Activated T-cell treated with anti-CD3 and anti-CD28 coated beads, Interleukin-2, amount 50 U/mL, for 72 hours (primary cell): ENCODE data around the gene ACAP2. TPM values are rescaled to one million over a fixed set of nuclear protein-coding genes. Genes with fewer than 3 reads are reported as not detected.
A peak's percentile ranks its signal among the peaks of the same experiment; 100 is the strongest.

Experiments
- ATAC-seq, 2 donors: fragments of 150-1000 bp; cut with Tn5 transposase; replicated peaks in 1 of 2; 2 replicates each; pipeline ENCODE4 v1.10.0; 2021; ENCODE audit warnings: moderate library complexity in 2 of 2, mild to moderate bottlenecking in 1 of 2
- DNase-seq, 2 donors: peaks; one replicate each; pipeline ENCODE4 v3.0.0; 2021 to 2022; ENCODE audit warnings: mixed read lengths in 1 of 2
- H3K27ac Mint-ChIP-seq: one replicate; pipeline ENCODE4 v1.8.0; 2022; ENCODE audit warnings: mild to moderate bottlenecking, moderate library complexity, mixed read lengths
- H3K27me3 Mint-ChIP-seq: one replicate; pipeline ENCODE4 v1.8.0; 2022; ENCODE audit warnings: low read depth, mixed read lengths
- H3K36me3 Mint-ChIP-seq, 2 donors: one replicate each; pipeline ENCODE4 v1.8.0; 2022; ENCODE audit warnings: mixed read lengths in 2 of 2, mild to moderate bottlenecking in 1 of 2; ENCODE audit not compliant: insufficient read depth in 2 of 2
- H3K4me1 Mint-ChIP-seq: one replicate; pipeline ENCODE4 v1.8.0; 2022; ENCODE audit warnings: low read depth, mixed read lengths
- H3K4me3 Mint-ChIP-seq, 2 donors: one replicate each; pipeline ENCODE4 v1.8.0; 2022; ENCODE audit warnings: mild to moderate bottlenecking in 2 of 2, mixed read lengths in 2 of 2, moderate library complexity in 2 of 2
- H3K9me3 Mint-ChIP-seq, 2 donors: one replicate each; pipeline ENCODE4 v1.8.0; 2022; ENCODE audit warnings: mixed read lengths in 2 of 2
- total RNA-seq, 2 donors: library from RNA; stranded (reverse); gene quantifications; one replicate each; pipeline ENCODE4 v1.2.3, GENCODE V29; 2022

The ACAP2 gene
- total RNA-seq, 2 donors from 2014 or later: 63.0 to 67.5 TPM

DNA sequence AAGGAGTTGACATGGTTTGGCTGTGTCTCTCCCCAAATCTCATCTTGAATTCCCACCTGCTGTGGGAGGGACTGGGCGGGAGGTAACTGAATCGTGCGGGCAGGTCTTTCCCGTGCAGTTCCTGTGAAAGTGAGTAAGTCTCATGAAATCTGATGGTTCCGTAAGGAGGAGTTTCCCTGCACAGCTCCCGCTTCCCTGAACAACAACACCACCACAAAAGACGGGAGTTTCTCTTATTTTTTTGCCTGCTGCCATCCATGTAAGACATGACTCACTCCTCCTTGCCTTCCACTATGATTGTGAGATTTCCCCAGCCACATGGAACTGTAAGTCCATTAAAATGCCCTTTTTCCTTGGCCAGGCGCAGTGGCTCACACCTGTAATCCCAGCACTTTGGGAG lies 194.5 kb downstream of the ACAP2 start:
- H3K4me3 Mint-ChIP-seq: no peak overlapping the region
- no peaks in the 10 kb centered on the region for H3K27me3 Mint-ChIP-seq
- peaks cover 36% of the 10 kb centered on the region for H3K4me1 Mint-ChIP-seq
- H3K27ac Mint-ChIP-seq: no peak overlapping the region
- no peaks in the 10 kb centered on the region for H3K36me3 Mint-ChIP-seq
- ATAC-seq (no peak), DNase-seq (no peak)
- H3K9me3 Mint-ChIP-seq: no peaks in the 10 kb centered on the region

GRCh38 chr3:195247863-195248189 lies 195.0 kb downstream of the ACAP2 start:
- peaks cover 36% of the 10 kb centered on the region for H3K4me1 Mint-ChIP-seq
- H3K4me3 Mint-ChIP-seq: peak overlapping the region in 1 of 2 donors; percentile 24
- DNase-seq: no peak
- no peaks in the 10 kb centered on the region for H3K27me3 Mint-ChIP-seq
- ATAC-seq: no peak
- no peaks in the 10 kb centered on the region for H3K36me3 Mint-ChIP-seq
- no peaks in the 10 kb centered on the region for H3K9me3 Mint-ChIP-seq
- H3K27ac Mint-ChIP-seq: no peak overlapping the region

- H3K4me3 Mint-ChIP-seq: peak overlapping the region in 1 of 2 donors; percentile 24
- H3K27ac Mint-ChIP-seq: no peak overlapping the region
- H3K27me3 Mint-ChIP-seq: no peaks in the 10 kb centered on the region
- DNase-seq (no peak), ATAC-seq (no peak)
- no peaks in the 10 kb centered on the region for H3K36me3 Mint-ChIP-seq
- H3K9me3 Mint-ChIP-seq: no peaks in the 10 kb centered on the region
- peaks cover 30% of the 10 kb centered on the region for H3K4me1 Mint-ChIP-seq
Measured at GRCh38 chr3:195247086-195247862, 195.5 kb downstream of the ACAP2 start.

- H3K9me3 Mint-ChIP-seq: no peaks in the 10 kb centered on the region
- H3K36me3 Mint-ChIP-seq: no peaks in the 10 kb centered on the region
- H3K27me3 Mint-ChIP-seq: no peaks in the 10 kb centered on the region
- H3K4me1 Mint-ChIP-seq: peaks cover 23% of the 10 kb centered on the region
- no peak overlapping the region for H3K27ac Mint-ChIP-seq
- no peak overlapping the region for H3K4me3 Mint-ChIP-seq
- no peak for DNase-seq
- ATAC-seq: no peak
Measured at GRCh38 chr3:195246581-195246995, 196.2 kb downstream of the ACAP2 start.

DNA sequence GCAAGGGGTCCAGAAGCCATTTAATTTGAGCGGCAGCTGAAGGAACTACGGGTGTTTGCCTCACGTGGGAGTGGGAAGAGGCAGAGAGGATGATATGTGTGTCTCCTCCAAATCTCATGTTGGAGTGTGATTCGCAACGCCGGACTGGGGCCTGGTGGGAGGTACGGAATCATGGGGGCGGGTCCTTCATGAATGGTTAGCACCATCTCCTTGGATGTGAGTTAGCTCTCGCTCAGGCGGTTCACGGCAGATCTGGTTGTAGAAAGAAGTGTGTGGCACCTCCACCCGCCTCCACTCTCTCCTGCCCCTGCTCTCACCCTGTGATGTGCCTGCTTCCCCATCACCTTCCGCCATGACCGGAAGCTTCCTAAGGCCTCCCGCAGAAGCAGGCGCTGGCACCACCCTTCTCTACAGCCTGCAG lies 197.3 kb downstream of the ACAP2 start:
- DNase-seq (no peak), ATAC-seq (no peak)
- H3K27ac Mint-ChIP-seq: no peak overlapping the region
- peaks cover 13% of the 10 kb centered on the region for H3K4me1 Mint-ChIP-seq
- no peaks in the 10 kb centered on the region for H3K27me3 Mint-ChIP-seq
- no peaks in the 10 kb centered on the region for H3K9me3 Mint-ChIP-seq
- H3K4me3 Mint-ChIP-seq: no peak overlapping the region
- no peaks in the 10 kb centered on the region for H3K36me3 Mint-ChIP-seq

DNA sequence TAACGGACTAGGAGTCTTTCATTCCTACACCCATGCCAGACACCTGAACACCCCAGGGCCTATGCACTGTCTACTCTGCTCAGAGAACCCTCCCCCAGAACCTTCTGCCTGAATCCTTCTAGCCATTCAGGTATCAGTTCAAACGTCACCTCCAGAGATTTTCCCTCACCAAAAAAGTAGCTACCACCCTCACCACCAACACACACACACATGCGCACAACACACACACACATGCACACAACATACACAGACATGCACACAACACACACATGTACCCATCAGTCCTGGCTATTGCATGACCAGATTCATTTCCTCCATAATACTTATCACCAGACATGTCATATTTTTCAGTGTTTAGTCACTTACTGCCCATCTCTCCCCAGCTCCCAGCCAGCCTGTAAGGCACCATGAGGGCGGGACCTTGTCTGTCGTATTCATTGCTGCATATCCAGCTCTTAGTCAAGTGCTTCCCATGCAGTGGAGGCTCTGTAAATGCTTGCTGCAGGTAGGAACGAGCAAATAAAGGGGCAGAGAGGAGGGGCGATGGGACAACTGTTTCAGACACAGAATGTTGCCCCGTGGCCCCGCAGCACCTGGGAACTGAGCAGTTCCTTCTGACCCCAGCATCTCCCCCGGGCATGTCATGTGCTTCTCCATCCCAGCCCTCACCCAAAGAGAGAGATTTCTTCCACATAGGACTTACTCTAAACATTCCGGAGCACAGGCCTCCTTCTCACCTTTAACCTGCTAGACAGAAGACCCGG lies 201.0 kb downstream of the ACAP2 start:
- Mint-ChIP-seq H3K9me3 (peaks cover 0 to 1% of the 10 kb centered on the region in 2 donors), H3K27ac (no peak overlapping the region), H3K4me3 (no peak overlapping the region), H3K36me3 (peaks cover 10 to 11% of the 10 kb centered on the region in 2 donors), H3K4me1 (no peaks in the 10 kb centered on the region), H3K27me3 (no peaks in the 10 kb centered on the region)
- DNase-seq: no peak
- no peak for ATAC-seq

GRCh38 chr3:195240939-195241338 lies 201.9 kb downstream of the ACAP2 start:
- ATAC-seq (no peak), DNase-seq (no peak)
- Mint-ChIP-seq H3K36me3 (peaks cover 10 to 15% of the 10 kb centered on the region in 2 donors), H3K27ac (no peak overlapping the region), H3K4me1 (no peaks in the 10 kb centered on the region), H3K4me3 (no peak overlapping the region), H3K27me3 (no peaks in the 10 kb centered on the region), H3K9me3 (peaks cover 0 to 4% of the 10 kb centered on the region in 2 donors)

- no peaks in the 10 kb centered on the region for H3K4me1 Mint-ChIP-seq
- no peaks in the 10 kb centered on the region for H3K27me3 Mint-ChIP-seq
- ATAC-seq (no peak), DNase-seq (no peak)
- no peak overlapping the region for H3K4me3 Mint-ChIP-seq
- H3K27ac Mint-ChIP-seq: no peak overlapping the region
- peaks cover 10 to 15% of the 10 kb centered on the region in 2 donors for H3K36me3 Mint-ChIP-seq
- peaks cover 0 to 4% of the 10 kb centered on the region in 2 donors for H3K9me3 Mint-ChIP-seq
Measured at GRCh38 chr3:195240171-195240701, 202.6 kb downstream of the ACAP2 start.

GRCh38 chr3:195239121-195239520 lies 203.7 kb downstream of the ACAP2 start:
- H3K27ac Mint-ChIP-seq: no peak overlapping the region

GRCh38 chr3:195238586-195239118 lies 204.2 kb downstream of the ACAP2 start:
- Mint-ChIP-seq H3K4me1 (no peaks in the 10 kb centered on the region), H3K27me3 (no peaks in the 10 kb centered on the region), H3K27ac (no peak overlapping the region), H3K9me3 (peaks cover 0 to 4% of the 10 kb centered on the region in 2 donors), H3K4me3 (no peak overlapping the region), H3K36me3 (peaks cover 10 to 21% of the 10 kb centered on the region in 2 donors)
- DNase-seq (no peak), ATAC-seq (no peak)

More at GRCh38 chr3:195239121-195239520, 203.7 kb downstream of the ACAP2 start:
- Mint-ChIP-seq H3K36me3 (peaks cover 10 to 21% of the 10 kb centered on the region in 2 donors), H3K27me3 (no peaks in the 10 kb centered on the region), H3K9me3 (peaks cover 0 to 4% of the 10 kb centered on the region in 2 donors), H3K4me1 (no peaks in the 10 kb centered on the region), H3K4me3 (no peak overlapping the region)
- DNase-seq: no peak
- ATAC-seq: no peak

DNA sequence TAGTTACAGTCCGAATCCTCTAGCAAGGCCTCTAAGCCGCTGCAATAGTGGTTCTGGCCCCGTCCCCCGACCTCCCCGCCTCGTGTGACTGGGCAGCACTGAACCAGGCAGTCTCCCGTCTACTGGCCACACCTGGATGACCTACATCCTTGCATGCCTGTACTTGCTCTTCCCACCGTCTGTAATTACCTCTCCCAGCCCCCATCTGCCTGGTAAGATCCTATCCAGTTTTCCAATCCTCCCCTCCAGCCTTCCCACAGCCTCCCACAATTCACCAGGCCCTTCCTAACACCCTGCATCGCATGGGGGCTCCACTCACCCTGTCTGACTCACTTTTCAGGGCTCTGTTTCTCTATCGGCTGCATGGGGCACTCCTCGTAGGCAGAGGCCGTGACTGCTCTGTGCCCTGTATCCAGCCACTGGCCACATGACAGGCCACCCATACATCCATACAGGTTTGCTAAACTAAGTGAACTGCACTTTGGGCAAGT lies 204.7 kb downstream of the ACAP2 start:
- ATAC-seq: no peak
- H3K36me3 Mint-ChIP-seq: peaks cover 10 to 21% of the 10 kb centered on the region in 2 donors
- H3K4me3 Mint-ChIP-seq: no peak overlapping the region
- H3K27me3 Mint-ChIP-seq: no peaks in the 10 kb centered on the region
- H3K4me1 Mint-ChIP-seq: no peaks in the 10 kb centered on the region
- H3K9me3 Mint-ChIP-seq: peaks cover 0 to 4% of the 10 kb centered on the region in 2 donors
- no peak overlapping the region for H3K27ac Mint-ChIP-seq
- DNase-seq: no peak

- DNase-seq (no peak), ATAC-seq (no peak)
- no peak overlapping the region for H3K27ac Mint-ChIP-seq
- no peaks in the 10 kb centered on the region for H3K27me3 Mint-ChIP-seq
- no peak overlapping the region for H3K4me3 Mint-ChIP-seq
- no peaks in the 10 kb centered on the region for H3K4me1 Mint-ChIP-seq
- peaks cover 2 to 4% of the 10 kb centered on the region in 2 donors for H3K9me3 Mint-ChIP-seq
- H3K36me3 Mint-ChIP-seq: peaks cover 10 to 23% of the 10 kb centered on the region in 2 donors
Measured at GRCh38 chr3:195236801-195237570, 205.8 kb downstream of the ACAP2 start.
